Posterior vena cava (tissue), 2 donors: ENCODE measurements around the gene NIPBL. TPM values are rescaled to one million over a fixed set of nuclear protein-coding genes. Genes with fewer than 3 reads are reported as not detected.
"Not testable (repeated sequence)": the region's sequence is repeated elsewhere in the genome, so short reads cannot be mapped to it uniquely, and the experiment has no call there.

Source experiments
- DNase-seq: peaks from one replicate; pipeline ENCODE4 v3.0.0-alpha.2; 2020; ENCODE audit warnings: low spot score
- intact Hi-C, 2 donors: fragments of 100-400 bp; cut with DNase I; formaldehyde crosslinking; loops; one replicate each; pipeline versions ENCODE4 v1.14.1 to v1.14.2; 2022 to 2023
- total RNA-seq, 2 donors: library from RNA; stranded (reverse); fragmentation: NEBNext Ultra II Directional; extraction: Animal tissue kit (Norgen Biotek cat#: 25700); gene quantifications; one replicate each; pipeline ENCODE4 v1.2.1, GENCODE V29; 2021
- donor health status: DM: yes; HTN: yes; CAD: no.
- donor health status: DM: yes; HTN: yes; CAD: no.

Gene NIPBL
- total RNA-seq, 2 donors from 2014 or later = 49.3 to 58.6 TPM

GRCh38 chr5:36892085-36892830 lies 15.7 kb downstream of the NIPBL start:
- DNase-seq, intact Hi-C loops: not testable (repeated sequence)

DNA sequence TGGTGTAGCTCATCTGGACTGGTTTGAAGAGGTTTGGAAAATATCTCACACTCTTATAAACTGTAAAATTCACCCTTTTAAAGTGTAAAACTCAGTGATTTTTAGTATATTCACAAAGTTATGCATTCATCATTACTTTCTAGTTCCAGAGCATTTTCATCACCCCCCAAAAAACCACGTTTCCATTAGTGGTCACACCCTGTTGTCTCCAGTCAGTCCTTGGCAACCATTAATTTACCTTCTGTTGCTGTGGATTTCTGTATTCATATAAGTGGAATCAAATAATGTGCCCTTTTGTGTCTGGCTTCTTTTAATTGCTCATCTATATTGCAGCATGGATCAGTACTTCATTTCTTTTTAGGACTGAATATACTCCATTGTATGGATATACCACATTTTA lies 18.4 kb downstream of the NIPBL start:
- intact Hi-C loops = no loop called here
- no peak for DNase-seq

GRCh38 chr5:36896476-36896875 lies 19.9 kb downstream of the NIPBL start:
- intact Hi-C loops = no loop called here
- DNase-seq = no peak

DNA sequence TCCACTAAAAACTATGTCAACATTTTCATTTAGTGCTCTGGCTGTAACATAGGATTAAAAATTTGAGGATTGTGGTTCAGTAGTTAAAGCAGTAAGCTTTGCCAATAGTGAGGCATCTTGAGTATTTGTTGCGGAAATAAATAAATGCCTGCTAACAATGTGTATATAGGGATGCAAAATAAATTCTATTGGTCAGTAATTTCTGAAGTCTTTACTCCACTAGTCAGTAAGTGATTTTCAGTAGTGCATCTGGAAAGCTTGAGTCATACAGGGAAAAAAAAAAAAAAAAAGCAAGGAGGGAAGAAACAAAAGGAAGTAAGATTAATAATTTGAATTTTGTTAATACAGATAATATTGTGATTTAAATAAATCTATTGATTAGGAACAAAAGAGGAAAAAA lies 21.0 kb downstream of the NIPBL start:
- intact Hi-C loops = no loop called here
- DNase-seq = no peak

- DNase-seq = no peak
- intact Hi-C loops = no loop called here
Observed at GRCh38 chr5:36899860-36900259, 23.3 kb downstream of the NIPBL start.

DNA sequence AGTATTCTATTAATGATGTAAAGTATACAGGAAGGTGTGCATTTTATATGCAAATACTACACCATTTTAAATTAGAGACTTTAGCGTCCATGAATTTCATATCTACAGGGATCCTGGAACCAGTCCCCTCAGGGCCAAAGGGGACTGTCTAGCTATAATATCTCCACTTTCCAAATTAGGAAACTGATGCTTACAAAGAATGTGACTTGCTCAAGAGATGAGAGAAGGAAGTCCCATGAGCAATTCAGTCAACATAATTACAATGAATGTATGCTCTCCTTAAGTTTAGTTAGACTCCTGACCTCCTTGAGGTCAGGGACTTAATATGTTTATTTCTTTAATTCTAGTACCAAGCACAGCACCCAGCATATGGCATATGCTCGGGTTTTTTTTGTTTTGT lies 23.7 kb downstream of the NIPBL start:
- intact Hi-C loops = no loop called here
- no peak for DNase-seq

GRCh38 chr5:36901077-36901476 lies 24.5 kb downstream of the NIPBL start:
- DNase-seq, intact Hi-C loops: not testable (repeated sequence)

DNA sequence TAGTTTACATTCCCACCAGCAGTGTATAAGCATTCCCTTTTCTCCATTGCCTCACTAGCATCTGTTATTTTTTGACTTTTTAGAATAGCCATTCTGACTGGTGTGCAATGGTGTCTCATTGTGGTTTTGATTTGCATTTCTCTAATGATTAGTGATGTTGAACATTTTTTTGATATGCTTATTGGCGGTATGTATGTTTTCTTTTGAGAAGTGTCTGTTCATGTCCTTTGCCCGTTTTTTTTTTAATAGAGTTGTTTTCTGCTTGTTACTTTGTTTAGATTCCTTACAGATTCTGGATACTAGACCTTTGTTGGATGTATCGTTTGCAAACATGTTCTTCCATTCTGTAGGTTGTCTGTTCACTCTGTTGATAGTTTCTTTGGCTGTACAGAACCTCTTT lies 25.3 kb downstream of the NIPBL start:
- intact Hi-C loops = no loop called here

GRCh38 chr5:36902353-36902752 lies 25.8 kb downstream of the NIPBL start:
- intact Hi-C loops = no loop called here
- DNase-seq = no peak

More for the DNA sequence above, 25.3 kb downstream of the NIPBL start:
- no peak for DNase-seq

DNA sequence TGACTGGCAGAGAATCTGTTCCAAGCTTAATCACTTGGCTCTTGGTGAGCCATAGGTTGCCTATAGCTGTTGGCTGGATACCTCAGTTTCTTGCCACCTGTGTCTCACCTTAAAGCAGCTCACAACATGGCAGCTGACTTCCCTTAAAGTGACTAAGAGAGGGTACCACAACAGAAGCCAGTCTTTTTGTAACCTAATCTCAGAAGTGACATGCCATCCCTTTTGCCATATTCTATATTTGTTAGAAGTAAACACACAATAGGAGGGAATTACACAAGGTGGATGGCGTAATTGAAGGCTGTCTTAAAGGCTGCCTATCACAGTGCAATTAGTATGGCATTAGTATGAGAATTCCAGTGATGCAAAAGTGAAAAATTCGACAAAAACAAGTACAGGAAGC lies 28.1 kb downstream of the NIPBL start:
- intact Hi-C loops = no loop called here
- DNase-seq = no peak

DNA sequence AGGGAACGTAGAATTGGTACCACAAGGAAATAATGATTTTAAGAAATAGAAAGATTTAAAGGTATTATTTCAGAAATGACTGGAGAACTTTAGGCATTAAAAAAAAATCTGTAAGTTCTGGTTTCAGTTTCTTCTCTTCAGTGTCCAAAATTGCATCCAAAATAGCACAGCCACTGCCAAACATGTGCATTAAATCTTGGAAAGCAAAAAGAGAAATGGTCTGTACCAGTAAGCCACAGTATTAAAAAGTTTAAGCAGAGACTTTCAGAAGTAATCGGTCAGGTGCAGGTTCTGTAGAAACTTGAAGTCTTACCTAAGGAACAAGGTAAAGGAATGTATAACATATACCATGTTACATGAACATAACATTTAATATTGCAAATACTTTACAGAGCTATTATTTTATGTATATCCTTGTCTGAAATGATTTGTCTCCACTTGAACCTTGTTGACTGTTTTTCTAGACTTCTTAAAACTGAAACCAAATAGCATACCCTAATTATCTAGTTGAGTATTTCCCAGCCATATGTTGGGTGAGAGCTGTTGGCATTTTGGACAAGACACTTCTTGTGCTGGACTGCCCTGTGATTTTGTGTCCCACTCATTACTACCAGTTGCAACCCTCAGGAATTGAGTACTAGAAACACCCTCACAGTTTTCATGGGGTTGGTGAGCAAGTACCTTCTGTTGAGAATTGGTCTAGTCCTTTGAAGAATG lies 32.1 kb downstream of the NIPBL start:
- intact Hi-C loops = no loop called here
- DNase-seq = no peak

GRCh38 chr5:36915653-36916052 lies 39.1 kb downstream of the NIPBL start:
- no peak for DNase-seq
- intact Hi-C loops = loop anchor here in 1 of 2 donors (2.0 kb wide), 1 partner anchor 25 kb away; no protein-coding TSS in a partner anchor

DNA sequence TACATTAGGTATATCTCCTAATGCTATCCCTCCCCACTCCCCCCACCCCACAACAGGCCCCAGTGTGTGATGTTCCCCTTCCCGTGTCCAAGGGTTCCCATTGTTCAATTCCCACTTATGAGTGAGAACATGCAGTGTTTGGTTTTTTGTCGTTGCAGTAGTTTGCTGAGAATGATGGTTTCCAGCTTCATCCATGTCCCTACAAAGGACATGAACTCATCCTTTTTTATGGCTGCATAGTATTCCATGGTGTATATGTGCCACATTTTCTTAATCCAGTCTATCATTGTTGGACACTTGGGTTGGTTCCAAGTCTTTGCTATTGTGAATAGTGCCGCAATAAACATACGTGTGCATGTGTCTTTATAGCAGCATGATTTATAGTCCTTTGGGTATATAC lies 40.0 kb downstream of the NIPBL start:
- DNase-seq, intact Hi-C loops: not testable (repeated sequence)

- DNase-seq, intact Hi-C loops: not testable (repeated sequence)
Observed at GRCh38 chr5:36917358-36917757, 40.8 kb downstream of the NIPBL start.

DNA sequence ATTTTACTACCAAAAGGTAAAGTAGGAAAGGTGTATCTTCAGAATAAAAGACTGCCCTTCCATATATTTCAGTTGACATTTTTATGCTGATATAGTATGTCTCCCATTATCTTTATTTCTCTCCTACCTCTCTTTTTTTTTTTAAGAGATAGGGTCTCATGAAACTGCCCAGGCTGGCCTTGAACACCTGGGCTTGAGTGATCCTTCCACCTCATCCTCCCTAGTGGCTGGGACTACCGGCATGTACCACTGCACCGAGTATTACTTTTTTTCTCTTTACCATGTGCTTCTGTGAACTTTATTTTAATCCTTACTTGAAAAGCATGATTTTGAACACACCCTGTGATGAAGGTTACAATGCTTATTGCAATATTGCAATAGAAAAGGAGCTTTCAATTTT lies 42.7 kb downstream of the NIPBL start:
- intact Hi-C loops = no loop called here
- no peak for DNase-seq

DNA sequence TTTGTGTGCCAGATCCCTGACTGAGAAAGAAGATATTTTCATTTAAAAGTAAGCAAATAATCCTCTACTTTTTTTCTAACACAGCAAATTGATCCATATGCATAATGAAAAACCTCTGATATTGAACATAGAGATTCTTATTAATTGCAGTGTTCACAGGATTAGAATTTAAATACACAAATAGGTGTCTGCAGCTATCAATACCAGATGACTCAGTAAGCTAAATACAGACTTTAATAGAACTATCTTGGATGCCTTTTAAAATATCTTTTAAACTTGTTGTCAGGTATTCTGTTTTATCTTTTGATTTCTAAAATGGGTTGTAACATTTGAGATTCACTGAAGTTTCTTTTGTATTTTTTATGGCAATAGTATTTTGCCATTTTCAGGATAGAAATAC lies 43.1 kb downstream of the NIPBL start:
- DNase-seq = no peak
- intact Hi-C loops = no loop called here

DNA sequence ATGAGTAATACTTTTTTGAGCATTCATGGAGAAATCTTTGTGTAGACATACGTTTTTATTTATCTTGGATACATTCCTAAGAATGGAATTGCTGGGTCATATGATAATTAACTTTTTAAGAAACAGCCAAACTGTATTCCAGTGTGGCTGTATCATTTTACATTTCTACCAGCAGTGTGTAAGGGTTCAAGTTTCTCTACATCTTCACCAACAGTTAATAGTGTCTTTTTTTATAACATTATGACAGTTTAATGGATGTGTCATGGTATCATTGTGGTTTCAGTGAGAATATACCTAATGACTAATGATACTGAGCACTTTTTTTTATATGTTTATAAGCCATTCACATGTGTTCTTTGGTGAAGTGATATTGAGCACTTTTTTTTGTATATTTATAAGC lies 52.4 kb downstream of the NIPBL start:
- intact Hi-C loops = no loop called here
- DNase-seq = no peak

- DNase-seq = no peak
- intact Hi-C loops = no loop called here
Observed at GRCh38 chr5:36929438-36929837, 52.9 kb downstream of the NIPBL start.

- intact Hi-C loops = no loop called here
- no peak for DNase-seq
Observed at GRCh38 chr5:36932056-36932455, 55.5 kb downstream of the NIPBL start.

DNA sequence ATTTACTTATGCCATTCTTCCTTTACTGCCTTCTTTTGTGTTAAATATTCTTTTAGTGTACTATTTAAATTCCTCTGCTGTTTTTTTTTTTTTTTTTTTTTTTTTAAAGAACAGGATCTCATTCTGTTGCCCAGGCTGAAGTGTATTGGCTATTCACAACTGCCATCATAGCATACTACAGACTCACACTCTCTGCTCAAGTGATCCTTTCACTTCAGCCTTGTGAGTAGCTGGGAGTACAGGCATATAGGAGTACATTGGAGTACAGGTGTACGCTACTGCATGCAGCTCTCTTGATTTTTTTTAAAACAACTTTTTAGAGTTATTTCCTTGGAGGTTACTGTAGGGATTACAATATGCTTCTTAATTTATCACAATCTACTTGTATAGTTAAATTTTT lies 56.1 kb downstream of the NIPBL start:
- intact Hi-C loops = no loop called here
- no peak for DNase-seq
